IPS DF 19.7 (cell line): ENCODE measurements around the gene MPV17L2.
"Not testable (repeated sequence)": the region's sequence is repeated elsewhere in the genome, so short reads cannot be mapped to it uniquely, and the experiment has no call there.

Source experiments
- DNase-seq: peaks from one replicate; pipeline ENCODE4 v3.0.0-alpha.2; 2013; ENCODE audit warnings: low read depth, low spot score

MPV17L2 gene

GRCh38 chr19:18193388-18194180 is 566 bp downstream of the MPV17L2 start:
- no peak for DNase-seq

GRCh38 chr19:18194181-18194530 is 1.1 kb downstream of the MPV17L2 start:
- no peak for DNase-seq

DNA sequence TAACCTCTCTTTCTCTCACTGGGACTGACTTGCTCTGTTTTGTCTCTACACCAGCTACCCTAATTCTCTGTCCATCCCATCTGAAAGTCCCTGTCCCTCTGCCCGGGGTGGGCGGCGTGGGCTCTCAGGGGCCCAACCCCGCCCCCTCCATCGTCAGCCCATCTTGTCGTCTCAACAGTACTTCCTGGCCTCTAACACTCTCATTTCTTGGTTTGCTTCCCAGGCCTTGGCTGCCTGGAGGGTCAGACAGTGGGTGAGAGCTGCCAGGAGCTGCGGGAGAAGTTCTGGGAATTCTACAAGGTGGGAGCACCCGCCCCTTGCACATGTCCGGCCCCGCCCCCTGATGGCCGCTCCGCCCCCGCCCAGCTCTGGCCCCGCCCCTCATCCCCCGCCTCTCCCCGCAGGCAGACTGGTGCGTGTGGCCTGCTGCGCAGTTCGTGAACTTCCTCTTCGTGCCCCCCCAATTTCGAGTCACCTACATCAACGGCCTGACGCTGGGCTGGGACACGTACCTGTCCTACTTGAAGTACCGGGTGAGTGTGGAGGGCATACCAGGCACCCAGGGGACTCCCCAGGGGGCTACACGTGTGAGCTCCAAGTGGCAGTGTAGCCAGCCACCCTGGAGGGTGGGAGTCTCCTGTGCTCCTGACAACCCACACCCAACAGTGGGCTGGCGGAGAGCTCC is 1.7 kb downstream of the MPV17L2 start:
- no peak for DNase-seq

DNA sequence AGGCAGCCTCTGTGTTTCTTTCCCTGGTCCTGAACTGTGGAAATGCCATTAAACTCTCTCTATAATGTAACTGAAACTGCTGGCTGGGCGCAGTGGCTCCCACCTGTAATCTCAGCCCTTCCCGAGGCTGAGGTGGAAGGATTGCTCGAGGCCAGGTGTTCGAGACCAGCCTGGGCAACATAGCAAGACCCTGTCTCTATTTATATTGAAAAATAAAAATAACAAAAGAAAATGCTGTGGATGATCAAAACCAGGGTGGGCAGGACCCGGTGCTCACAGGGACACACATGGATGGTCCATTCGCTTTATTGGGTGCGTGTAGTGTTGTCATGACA is 3.5 kb downstream of the MPV17L2 start:
- no peak for DNase-seq

- no peak for DNase-seq
Measured at GRCh38 chr19:18197306-18197705, 4.3 kb downstream of the MPV17L2 start.

DNA sequence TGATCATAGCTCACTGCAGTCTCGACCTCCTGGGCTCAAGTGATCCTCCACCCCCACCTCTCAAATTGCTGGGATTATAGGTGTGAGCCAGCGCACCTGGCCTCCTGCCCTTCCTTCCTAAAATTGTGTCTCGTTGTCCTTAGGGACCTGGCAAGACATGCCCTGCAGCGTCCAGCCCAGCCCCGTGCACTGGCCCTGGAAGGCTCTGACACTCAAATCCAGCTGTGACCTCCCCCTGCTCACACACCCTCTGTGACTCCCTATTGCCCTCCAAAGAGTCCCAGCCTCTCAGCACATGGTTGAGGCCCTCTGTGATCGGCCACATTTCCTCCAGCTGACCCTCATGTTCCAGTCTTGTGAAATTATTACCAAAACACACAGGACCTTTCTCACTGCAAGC is 4.9 kb downstream of the MPV17L2 start:
- DNase-seq: no peak

DNA sequence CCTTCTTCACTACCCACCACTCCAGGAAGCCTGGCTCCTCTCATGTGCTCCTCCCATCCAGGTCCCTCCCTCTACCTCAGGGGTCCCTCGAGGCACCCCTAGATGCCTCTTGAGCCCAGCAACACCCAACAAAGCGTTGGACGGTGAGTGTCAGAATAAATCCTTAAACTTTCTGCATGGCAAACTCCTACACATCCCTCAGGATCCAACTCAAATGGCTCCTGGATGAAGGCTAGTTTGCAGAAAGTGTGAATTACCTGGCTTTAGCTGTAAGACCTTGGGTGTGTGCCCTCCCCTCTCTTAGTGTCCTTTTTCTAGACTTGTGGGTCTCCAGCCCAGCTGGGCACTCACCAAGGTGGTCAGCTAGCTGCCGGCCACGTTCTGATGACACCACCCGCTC is 5.4 kb downstream of the MPV17L2 start:
- no peak for DNase-seq

GRCh38 chr19:18202397-18202777 is 9.4 kb downstream of the MPV17L2 start:
- DNase-seq: no peak

DNA sequence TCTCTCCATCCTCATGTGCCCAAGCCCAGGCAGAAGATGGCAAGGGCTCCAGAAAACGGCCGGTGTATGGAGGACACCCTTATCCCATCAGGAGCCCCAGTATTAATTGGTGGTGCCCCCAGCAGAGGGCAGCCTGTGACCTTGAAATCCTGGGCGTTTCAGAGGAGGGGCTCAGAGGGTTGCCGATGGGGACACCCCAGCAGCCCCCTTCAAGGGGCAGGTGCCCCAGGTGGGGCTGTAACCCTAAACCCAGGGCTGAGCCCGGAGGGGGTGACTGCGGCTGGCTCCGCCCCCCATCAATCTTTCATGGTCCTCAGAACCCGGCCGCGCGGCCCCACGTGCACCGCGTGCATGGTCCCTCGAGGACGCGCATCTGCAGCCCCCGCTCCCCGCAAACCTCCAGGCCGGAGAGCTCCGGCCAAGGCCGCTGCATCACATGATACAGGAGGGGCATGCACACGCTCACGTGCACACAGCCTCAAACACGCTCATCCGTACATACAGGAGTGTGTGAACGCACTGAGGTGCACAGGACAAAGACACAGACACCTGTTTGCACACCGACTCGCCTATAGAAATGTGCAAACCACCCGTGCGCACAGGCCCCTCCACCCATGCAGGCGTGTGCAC is 9.9 kb downstream of the MPV17L2 start:
- DNase-seq: no peak

DNA sequence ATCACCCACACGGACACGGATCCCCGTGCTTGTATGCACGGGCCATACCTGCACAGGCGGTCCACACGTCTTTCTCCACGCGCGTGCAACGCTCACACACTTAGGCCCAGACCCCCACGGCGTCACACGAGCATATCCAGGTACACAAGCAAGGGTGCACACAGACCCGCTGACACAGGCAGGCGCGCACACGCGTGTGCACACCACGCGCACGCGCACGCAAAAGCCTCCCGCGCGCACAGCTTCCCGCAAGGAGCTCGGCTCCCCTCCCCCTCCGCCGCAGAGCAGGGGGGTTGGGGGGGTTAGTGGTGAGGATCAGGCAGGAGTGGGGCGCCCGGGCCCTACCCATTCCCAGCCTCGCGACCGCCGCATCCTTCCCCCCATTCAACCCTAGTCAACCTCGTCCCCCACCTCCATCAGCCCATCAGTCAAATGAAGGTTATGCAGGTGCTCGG is 10.4 kb downstream of the MPV17L2 start:
- DNase-seq: no peak

- peak; percentile 100 for DNase-seq
Measured at GRCh38 chr19:18203863-18204393, 10.9 kb downstream of the MPV17L2 start, which contains the start of gene RAB3A. TSS of gene RAB3A (minus strand) at chr19:18204042. CDS start at chr19:18202740, 1,302 bp downstream.

- no peak for DNase-seq
Measured at GRCh38 chr19:18204394-18205199, 11.6 kb downstream of the MPV17L2 start.

- no peak for DNase-seq
Measured at GRCh38 chr19:18205200-18205892, 12.3 kb downstream of the MPV17L2 start.

DNA sequence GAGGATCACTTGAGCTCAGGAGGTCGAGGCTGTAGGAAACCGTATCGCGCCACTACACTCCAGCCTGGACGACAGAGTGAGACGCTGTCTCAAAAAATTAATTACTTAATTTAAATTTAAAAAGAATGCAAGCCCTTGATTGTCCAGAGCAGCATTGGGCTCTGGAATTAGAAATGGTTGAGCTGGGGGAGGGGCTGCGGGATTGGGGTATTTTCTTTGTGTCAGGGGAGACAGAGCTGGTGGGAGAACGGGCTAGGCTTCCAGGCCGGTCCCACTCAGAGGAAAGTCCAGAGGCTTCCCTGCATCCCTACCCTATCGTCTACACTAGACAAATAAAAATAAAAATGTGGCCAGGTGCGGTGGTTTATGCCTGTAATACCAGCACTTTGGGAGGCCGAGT is 13.0 kb downstream of the MPV17L2 start:
- no peak for DNase-seq

- no peak for DNase-seq
Measured at GRCh38 chr19:18208098-18208951, 15.3 kb downstream of the MPV17L2 start.

GRCh38 chr19:18209912-18210311 is 16.9 kb downstream of the MPV17L2 start:
- not testable (repeated sequence) for DNase-seq

DNA sequence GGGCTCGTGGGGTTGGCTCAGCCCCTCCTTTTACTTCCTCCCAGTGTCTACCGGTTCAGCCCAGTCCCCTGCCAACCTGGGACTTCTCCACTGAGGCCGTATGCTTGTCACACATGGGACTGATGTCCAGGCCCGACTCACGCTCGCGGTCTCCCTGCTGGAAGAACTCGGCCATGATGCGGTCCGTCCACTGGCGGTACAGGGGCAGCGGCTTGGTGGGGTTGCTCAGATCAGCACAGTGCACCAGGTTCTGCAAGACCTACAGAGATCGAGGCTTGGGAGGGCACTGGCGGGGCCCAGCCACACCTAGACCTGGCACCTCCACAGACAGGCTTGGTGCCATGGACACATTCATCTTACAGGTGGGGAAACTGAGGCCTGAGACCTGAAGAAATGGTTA is 18.7 kb downstream of the MPV17L2 start:
- no peak for DNase-seq

DNA sequence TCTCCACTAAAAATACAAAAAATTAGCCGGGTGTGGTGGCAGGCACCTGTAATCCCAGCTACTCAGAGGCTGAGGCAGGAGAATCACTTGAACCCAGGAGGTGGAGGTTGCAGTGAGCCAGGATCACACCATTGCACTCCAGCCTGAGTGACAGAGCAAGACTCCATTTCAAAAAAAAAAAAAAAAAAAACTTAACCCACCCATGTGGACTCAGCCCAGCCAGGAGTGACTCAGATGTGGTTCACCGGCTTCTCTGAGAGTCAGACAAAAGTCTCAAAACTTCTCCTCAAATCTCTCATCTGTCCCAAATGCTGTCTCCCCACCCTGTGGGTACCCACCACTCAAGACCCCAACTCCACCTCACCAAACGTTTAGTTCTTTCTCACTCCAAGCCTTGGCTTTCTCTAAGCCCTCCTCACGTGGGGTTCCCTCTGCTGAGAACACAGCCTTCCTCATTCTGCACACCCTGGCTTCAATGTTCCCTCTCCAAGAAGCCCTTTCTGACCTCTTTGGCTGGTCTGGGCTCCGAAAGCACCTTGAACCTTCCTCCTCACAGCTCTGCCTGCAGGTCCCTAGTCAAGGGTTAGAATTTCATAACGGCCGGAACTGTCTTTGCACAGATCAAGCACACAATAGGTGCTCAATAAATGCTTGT is 21.9 kb downstream of the MPV17L2 start:
- DNase-seq: no peak

GRCh38 chr19:18216789-18217188 is 23.8 kb downstream of the MPV17L2 start:
- no peak for DNase-seq

DNA sequence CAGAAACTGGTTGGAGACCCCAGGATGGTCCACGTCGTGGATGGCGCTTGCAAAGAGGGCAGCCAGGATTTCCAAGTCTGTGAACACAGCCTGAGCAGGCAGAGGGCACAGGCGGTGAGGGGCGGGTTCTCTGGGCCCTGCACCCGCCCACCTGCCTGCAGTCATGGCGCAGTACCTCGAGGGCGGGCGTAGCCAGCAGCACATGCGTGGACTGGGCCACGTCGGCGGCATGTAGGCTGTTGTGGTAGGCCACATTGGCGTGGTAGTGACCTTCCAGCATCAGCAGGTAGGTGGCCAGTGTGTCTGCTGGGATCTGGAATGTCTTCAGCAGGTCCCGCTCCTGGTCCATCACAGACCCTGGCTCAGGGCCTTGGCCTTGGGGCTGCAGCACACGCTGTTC is 25.1 kb downstream of the MPV17L2 start:
- no peak for DNase-seq
